GM23248 (cell line): ENCODE data around the gene PM20D1.

ENCODE experiments used
- EZH2 ChIP-seq: fragments of 200-600 bp; sonication (generic); IDR thresholded peaks from 2 replicates; pipeline ENCODE4 v1.6.1; 2018; ENCODE audit warnings: antibody characterized with exemption, mild to moderate bottlenecking; ENCODE audit not compliant: insufficient read depth, poor library complexity, severe bottlenecking
- EZH2phosphoT487 ChIP-seq: fragments of 200-600 bp; sonication (generic); IDR thresholded peaks from 2 replicates; pipeline ENCODE4 v1.6.1; 2018; ENCODE audit warnings: antibody characterized with exemption, moderate library complexity, mild to moderate bottlenecking, low read depth; ENCODE audit not compliant: insufficient read depth

DNA sequence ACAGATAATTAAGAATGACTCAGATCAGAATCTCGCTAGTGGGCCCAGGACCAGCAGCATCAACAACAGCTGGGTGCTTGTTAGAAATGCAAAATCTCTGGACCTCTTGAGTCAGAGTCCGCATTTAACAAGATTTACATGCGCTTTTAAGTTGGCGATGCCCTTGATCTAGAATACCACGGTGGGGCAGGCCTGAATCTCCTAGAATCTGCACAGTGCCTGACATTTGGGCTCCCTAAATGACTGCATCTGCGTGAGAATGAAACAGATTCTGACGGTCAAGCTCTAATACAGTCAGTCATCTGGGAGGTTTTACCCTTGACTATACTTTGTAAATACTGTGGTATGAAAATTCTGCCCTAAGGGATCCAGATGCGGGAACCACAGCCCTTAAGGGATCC is 57.5 kb downstream of the PM20D1 start:
- TF ChIP-seq EZH2phosphoT487 (no peak), EZH2 (no peak)
